Subcutaneous adipose tissue (tissue), 4 donors: ENCODE data around the gene DMD. TPM values are rescaled to one million over a fixed set of nuclear protein-coding genes. Genes with fewer than 3 reads are reported as not detected.

ENCODE experiments used
- CTCF ChIP-seq: fragments of 450-650 bp; IDR thresholded peaks from one replicate; pipeline ENCODE4 v1.5.1; 2016; ENCODE audit warnings: low read depth, mild to moderate bottlenecking, control low read depth, antibody characterized with exemption, moderate library complexity
- total RNA-seq, 4 donors: library from RNA; depleted of rRNA; stranded (reverse); fragments of >200 nt; gene quantifications; one replicate each; pipeline ENCODE4 v1.1.0, GENCODE V29; 2016

The DMD gene
- total RNA-seq, 4 donors from 2014 or later = 35.7 to 87.2 (median 72.1) TPM

- TF ChIP-seq CTCF = no peak
These were observed 166.1 kb downstream of the DMD start for GRCh38 chrX:33045245-33045644.

GRCh38 chrX:33041141-33041540 is 170.2 kb downstream of the DMD start:
- TF ChIP-seq CTCF = no peak

- TF ChIP-seq CTCF = no peak
These were observed 178.6 kb downstream of the DMD start for GRCh38 chrX:33032700-33033099.

GRCh38 chrX:33014949-33015348 is 196.4 kb downstream of the DMD start:
- TF ChIP-seq CTCF = no peak

- no peak for TF ChIP-seq CTCF
These were observed 197.3 kb downstream of the DMD start for GRCh38 chrX:33014086-33014485.

GRCh38 chrX:33001107-33001506 is 210.2 kb downstream of the DMD start:
- TF ChIP-seq CTCF = no peak

- no peak for TF ChIP-seq CTCF
These were observed 212.6 kb downstream of the DMD start for GRCh38 chrX:32998776-32999175.
